Measurements from ENCODE around the gene SMC4.

SMC4 gene

GRCh38 chr3:160458151-160458550 is 58.7 kb downstream of the SMC4 start:
- Mint-ChIP-seq H3K4me1 (ENCODE audit: low read depth in 2 of 2) (no peaks in the 10 kb centered on the region), H3K27ac (no peak overlapping the region), H3K27me3 (peaks cover 13 to 20% of the 10 kb centered on the region in 2 donors), H3K36me3 (ENCODE audit: insufficient read depth) (no peaks in the 10 kb centered on the region), H3K9me3 (no peaks in the 10 kb centered on the region), H3K4me3 (no peak overlapping the region)
- ATAC-seq (replicated peaks) (no peak), DNase-seq (no peak)

DNA sequence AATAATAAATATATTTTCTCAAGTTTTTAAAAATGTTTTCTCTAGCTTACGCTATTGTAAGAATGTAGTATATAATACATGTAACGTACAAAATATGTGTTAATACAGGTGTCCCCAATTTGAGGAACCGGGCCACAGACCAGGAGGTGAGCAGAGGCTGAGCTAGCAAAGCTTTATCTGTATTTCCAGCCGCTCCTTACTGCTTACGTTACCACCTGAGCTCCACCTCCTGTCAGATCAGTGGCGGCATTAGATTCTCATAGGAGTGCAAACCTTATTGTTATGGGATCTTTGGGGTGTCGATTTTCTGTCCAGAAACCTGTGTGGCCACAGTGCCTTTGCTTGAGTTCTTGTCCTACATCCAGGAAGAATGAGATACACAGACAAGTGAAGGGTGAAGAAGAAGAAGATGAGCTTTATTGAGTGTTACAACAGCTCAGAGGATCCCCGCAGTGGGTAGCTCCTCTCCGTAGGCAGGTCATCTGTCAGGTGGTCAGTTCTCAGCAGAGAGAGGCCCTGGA is 60.1 kb downstream of the SMC4 start:
- H3K4me3 Mint-ChIP-seq: no peak overlapping the region
- H3K27me3 Mint-ChIP-seq: peaks cover 20 to 33% of the 10 kb centered on the region in 2 donors
- H3K27ac Mint-ChIP-seq: no peak overlapping the region
- no peaks in the 10 kb centered on the region for H3K9me3 Mint-ChIP-seq
- DNase-seq: no peak
- no peak for ATAC-seq (replicated peaks)
- H3K36me3 Mint-ChIP-seq (ENCODE audit: insufficient read depth): no peaks in the 10 kb centered on the region
- no peaks in the 10 kb centered on the region for H3K4me1 Mint-ChIP-seq (ENCODE audit: low read depth in 2 of 2)

- no peaks in the 10 kb centered on the region for H3K36me3 Mint-ChIP-seq (ENCODE audit: insufficient read depth)
- DNase-seq (no peak), ATAC-seq (replicated peaks) (no peak)
- no peak overlapping the region for H3K4me3 Mint-ChIP-seq
- H3K27me3 Mint-ChIP-seq: peaks cover 20 to 34% of the 10 kb centered on the region in 2 donors
- H3K4me1 Mint-ChIP-seq (ENCODE audit: low read depth in 2 of 2): no peaks in the 10 kb centered on the region
- no peak overlapping the region for H3K27ac Mint-ChIP-seq
- H3K9me3 Mint-ChIP-seq: no peaks in the 10 kb centered on the region
Measured at GRCh38 chr3:160460033-160460432, 60.6 kb downstream of the SMC4 start.

GRCh38 chr3:160464321-160464720 is 64.9 kb downstream of the SMC4 start:
- no peaks in the 10 kb centered on the region for H3K4me1 Mint-ChIP-seq (ENCODE audit: low read depth in 2 of 2)
- H3K27me3 Mint-ChIP-seq: peaks cover 31 to 62% of the 10 kb centered on the region in 2 donors
- no peak for ATAC-seq (replicated peaks)
- no peak overlapping the region for H3K4me3 Mint-ChIP-seq
- no peak overlapping the region for H3K27ac Mint-ChIP-seq
- no peak for DNase-seq
- H3K9me3 Mint-ChIP-seq: peaks cover 0 to under 1% of the 10 kb centered on the region in 2 donors
- no peaks in the 10 kb centered on the region for H3K36me3 Mint-ChIP-seq (ENCODE audit: insufficient read depth)

DNA sequence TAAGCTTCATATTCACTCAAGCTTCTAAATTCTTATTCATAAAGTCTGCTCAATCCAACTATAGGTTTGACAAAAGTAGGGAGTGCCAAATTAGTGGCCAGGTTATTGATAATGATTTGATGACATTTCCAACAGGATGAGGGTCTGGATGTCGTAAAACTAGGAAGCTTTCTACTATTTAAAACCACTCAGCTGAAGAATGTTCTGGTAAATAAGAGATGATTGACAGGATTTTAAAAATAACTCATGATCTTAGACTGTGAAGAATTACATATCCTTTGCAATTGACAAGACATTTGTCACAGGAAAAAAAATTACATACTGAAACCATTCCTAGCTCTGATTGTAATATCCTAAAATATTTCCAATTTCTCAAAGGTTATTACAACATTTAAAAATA is 65.5 kb downstream of the SMC4 start:
- no peaks in the 10 kb centered on the region for H3K4me1 Mint-ChIP-seq (ENCODE audit: low read depth in 2 of 2)
- no peak overlapping the region for H3K4me3 Mint-ChIP-seq
- peaks cover 5 to 7% of the 10 kb centered on the region in 2 donors for H3K9me3 Mint-ChIP-seq
- no peak for ATAC-seq (replicated peaks)
- no peaks in the 10 kb centered on the region for H3K36me3 Mint-ChIP-seq (ENCODE audit: insufficient read depth)
- peaks cover 37 to 68% of the 10 kb centered on the region in 2 donors for H3K27me3 Mint-ChIP-seq
- H3K27ac Mint-ChIP-seq: no peak overlapping the region
- DNase-seq: no peak

GRCh38 chr3:160470181-160470580 is 70.7 kb downstream of the SMC4 start:
- Mint-ChIP-seq H3K36me3 (ENCODE audit: insufficient read depth) (no peaks in the 10 kb centered on the region), H3K4me3 (no peak overlapping the region), H3K27me3 (peaks cover 24 to 36% of the 10 kb centered on the region in 2 donors), H3K9me3 (peaks cover 8 to 9% of the 10 kb centered on the region in 2 donors), H3K4me1 (ENCODE audit: low read depth in 2 of 2) (no peaks in the 10 kb centered on the region), H3K27ac (no peak overlapping the region)
- no peak for DNase-seq
- no peak for ATAC-seq (replicated peaks)

DNA sequence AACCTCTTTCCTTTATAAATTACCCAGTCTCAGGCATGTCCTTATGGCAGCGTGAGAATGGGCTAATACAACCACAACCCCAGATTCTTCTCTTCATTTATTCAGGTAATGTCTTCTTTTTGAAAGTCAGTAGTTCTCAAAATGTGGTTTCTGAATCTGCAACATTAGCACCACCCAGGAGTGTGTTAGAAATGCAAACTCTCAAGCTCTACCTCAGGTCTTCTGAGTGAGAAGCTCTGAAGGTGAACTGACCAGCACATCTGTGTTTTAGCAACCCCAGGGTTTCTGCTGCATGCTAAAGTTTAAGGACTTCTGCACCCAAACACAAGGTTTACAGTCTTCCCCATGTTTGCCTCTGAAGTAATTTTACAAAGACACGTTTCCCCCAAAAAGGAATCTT is 72.4 kb downstream of the SMC4 start:
- Mint-ChIP-seq H3K4me3 (no peak overlapping the region), H3K27me3 (peaks cover 28 to 32% of the 10 kb centered on the region in 2 donors), H3K36me3 (ENCODE audit: insufficient read depth) (no peaks in the 10 kb centered on the region), H3K9me3 (peaks cover 8 to 9% of the 10 kb centered on the region in 2 donors), H3K4me1 (ENCODE audit: low read depth in 2 of 2) (no peaks in the 10 kb centered on the region), H3K27ac (no peak overlapping the region)
- no peak for DNase-seq
- no peak for ATAC-seq (replicated peaks)

DNA sequence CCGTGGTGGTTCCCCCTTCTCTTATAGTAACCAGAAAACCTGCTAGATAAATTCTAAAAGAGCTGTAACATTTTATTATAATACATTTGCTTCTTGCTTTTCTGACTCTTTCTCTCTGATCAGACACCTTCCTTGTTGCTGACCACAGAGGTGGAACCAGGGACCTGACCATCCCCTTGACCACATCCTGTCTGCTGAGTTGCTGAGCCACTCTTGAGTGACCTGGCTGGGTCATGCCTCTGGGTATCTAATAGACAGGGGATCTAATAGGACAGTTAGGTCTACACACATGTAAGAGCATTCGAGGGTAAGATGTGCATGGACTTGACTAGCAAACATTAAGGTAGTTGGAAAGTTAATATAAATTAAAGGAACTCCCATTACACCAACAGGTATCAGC is 72.9 kb downstream of the SMC4 start:
- H3K9me3 Mint-ChIP-seq: peaks cover 8 to 9% of the 10 kb centered on the region in 2 donors
- H3K27ac Mint-ChIP-seq: no peak overlapping the region
- no peak for ATAC-seq (replicated peaks)
- H3K4me3 Mint-ChIP-seq: no peak overlapping the region
- no peak for DNase-seq
- H3K36me3 Mint-ChIP-seq (ENCODE audit: insufficient read depth): no peaks in the 10 kb centered on the region
- H3K4me1 Mint-ChIP-seq (ENCODE audit: low read depth in 2 of 2): no peaks in the 10 kb centered on the region
- H3K27me3 Mint-ChIP-seq: peaks cover 28 to 31% of the 10 kb centered on the region in 2 donors

DNA sequence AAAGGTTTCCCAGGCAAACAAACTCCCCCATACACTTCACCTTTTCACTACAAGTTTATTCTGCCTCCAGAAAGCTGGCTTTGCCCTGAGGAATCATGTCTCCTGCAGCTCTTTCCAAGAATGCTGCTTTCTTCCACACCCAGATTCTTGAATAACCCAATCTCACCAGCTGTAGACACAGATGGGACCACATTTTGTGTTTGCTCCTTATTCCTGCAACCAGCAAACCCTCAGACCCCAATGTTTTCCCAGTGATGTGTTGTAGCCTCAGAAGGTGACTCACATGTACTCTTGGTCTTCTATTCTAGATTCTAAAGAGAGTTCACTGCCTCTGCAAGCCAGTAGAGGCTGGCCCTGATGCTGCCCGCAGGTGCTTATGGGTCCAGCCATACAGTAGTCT is 73.8 kb downstream of the SMC4 start:
- Mint-ChIP-seq H3K4me3 (no peak overlapping the region), H3K27ac (no peak overlapping the region), H3K27me3 (peaks cover 25 to 31% of the 10 kb centered on the region in 2 donors), H3K4me1 (ENCODE audit: low read depth in 2 of 2) (no peaks in the 10 kb centered on the region), H3K9me3 (peaks cover 8 to 9% of the 10 kb centered on the region in 2 donors), H3K36me3 (ENCODE audit: insufficient read depth) (no peaks in the 10 kb centered on the region)
- ATAC-seq (replicated peaks) (no peak), DNase-seq (no peak)

DNA sequence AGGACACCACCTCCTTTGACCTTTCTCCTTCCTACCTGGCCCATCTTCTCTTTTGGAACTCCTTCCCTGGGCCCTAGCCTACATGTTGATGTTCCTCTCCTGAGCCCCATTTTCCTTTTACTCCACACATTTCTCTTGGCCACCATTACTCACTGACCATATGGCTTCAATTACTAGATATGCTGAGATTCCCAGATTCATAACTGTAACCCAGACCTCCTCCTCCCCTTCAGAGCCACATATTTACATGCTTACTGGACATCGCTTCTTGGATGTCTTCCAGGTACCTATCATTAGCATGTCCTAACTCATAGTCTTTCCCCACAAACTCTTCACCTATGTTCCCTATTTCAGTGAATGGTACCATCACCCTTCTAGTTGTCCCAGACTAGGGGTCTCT is 74.5 kb downstream of the SMC4 start:
- H3K27ac Mint-ChIP-seq: no peak overlapping the region
- no peak overlapping the region for H3K4me3 Mint-ChIP-seq
- H3K27me3 Mint-ChIP-seq: peaks cover 25% of the 10 kb centered on the region in 2 donors
- H3K9me3 Mint-ChIP-seq: peaks cover 8 to 9% of the 10 kb centered on the region in 2 donors
- H3K36me3 Mint-ChIP-seq (ENCODE audit: insufficient read depth): no peaks in the 10 kb centered on the region
- ATAC-seq (replicated peaks) (no peak), DNase-seq (no peak)
- H3K4me1 Mint-ChIP-seq (ENCODE audit: low read depth in 2 of 2): no peaks in the 10 kb centered on the region

- Mint-ChIP-seq H3K9me3 (peaks cover 7 to 8% of the 10 kb centered on the region in 2 donors), H3K27me3 (peaks cover 21 to 23% of the 10 kb centered on the region in 2 donors), H3K4me1 (ENCODE audit: low read depth in 2 of 2) (no peaks in the 10 kb centered on the region), H3K27ac (no peak overlapping the region), H3K36me3 (ENCODE audit: insufficient read depth) (no peaks in the 10 kb centered on the region), H3K4me3 (no peak overlapping the region)
- no peak for ATAC-seq (replicated peaks)
- no peak for DNase-seq
Measured at GRCh38 chr3:160474416-160474838, 75.0 kb downstream of the SMC4 start.

DNA sequence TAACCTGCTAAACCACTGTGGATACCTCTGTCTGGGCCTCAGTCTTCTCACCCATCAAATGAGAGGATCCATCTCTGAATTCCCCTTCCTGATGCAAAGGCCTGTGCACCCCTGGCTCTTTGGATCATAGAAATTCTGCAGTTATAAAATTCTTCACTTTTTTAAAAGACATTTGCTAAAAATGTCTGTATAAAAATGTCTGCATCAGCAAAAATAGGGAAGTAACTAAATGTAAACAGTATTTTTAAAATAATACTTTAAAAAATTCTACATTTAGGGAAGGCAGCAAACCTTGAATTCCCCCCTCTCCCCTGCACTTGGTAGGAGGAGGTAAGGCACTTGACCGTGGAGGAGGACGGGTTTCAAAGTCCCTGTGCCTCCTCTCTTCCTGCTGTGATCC is 75.7 kb downstream of the SMC4 start:
- Mint-ChIP-seq H3K27me3 (peaks cover 14 to 18% of the 10 kb centered on the region in 2 donors), H3K27ac (no peak overlapping the region), H3K9me3 (peaks cover 0 to 3% of the 10 kb centered on the region in 2 donors), H3K4me3 (no peak overlapping the region), H3K4me1 (ENCODE audit: low read depth in 2 of 2) (no peaks in the 10 kb centered on the region), H3K36me3 (ENCODE audit: insufficient read depth) (no peaks in the 10 kb centered on the region)
- DNase-seq (no peak), ATAC-seq (replicated peaks) (no peak)

- ATAC-seq (replicated peaks): no peak
- Mint-ChIP-seq H3K36me3 (ENCODE audit: insufficient read depth) (no peaks in the 10 kb centered on the region), H3K27ac (no peak overlapping the region), H3K9me3 (peaks cover 0 to 3% of the 10 kb centered on the region in 2 donors), H3K4me1 (ENCODE audit: low read depth in 2 of 2) (no peaks in the 10 kb centered on the region), H3K27me3 (peaks cover 18% of the 10 kb centered on the region in 2 donors), H3K4me3 (no peak overlapping the region)
- DNase-seq: no peak
Measured at GRCh38 chr3:160475884-160476283, 76.4 kb downstream of the SMC4 start.

- Mint-ChIP-seq H3K27ac (no peak overlapping the region), H3K27me3 (peaks cover 18 to 32% of the 10 kb centered on the region in 2 donors), H3K4me1 (ENCODE audit: low read depth in 2 of 2) (no peaks in the 10 kb centered on the region), H3K9me3 (no peaks in the 10 kb centered on the region), H3K36me3 (ENCODE audit: insufficient read depth) (no peaks in the 10 kb centered on the region), H3K4me3 (no peak overlapping the region)
- ATAC-seq (replicated peaks): no peak
- no peak for DNase-seq
Measured at GRCh38 chr3:160477750-160478149, 78.3 kb downstream of the SMC4 start.

GRCh38 chr3:160478338-160478737 is 78.9 kb downstream of the SMC4 start:
- Mint-ChIP-seq H3K27ac (no peak overlapping the region), H3K9me3 (no peaks in the 10 kb centered on the region), H3K4me3 (no peak overlapping the region), H3K4me1 (ENCODE audit: low read depth in 2 of 2) (no peaks in the 10 kb centered on the region), H3K36me3 (ENCODE audit: insufficient read depth) (no peaks in the 10 kb centered on the region), H3K27me3 (peaks cover 18 to 38% of the 10 kb centered on the region in 2 donors)
- no peak for ATAC-seq (replicated peaks)
- no peak for DNase-seq
